ENCODE data around the gene KRT13.

The KRT13 gene

DNA sequence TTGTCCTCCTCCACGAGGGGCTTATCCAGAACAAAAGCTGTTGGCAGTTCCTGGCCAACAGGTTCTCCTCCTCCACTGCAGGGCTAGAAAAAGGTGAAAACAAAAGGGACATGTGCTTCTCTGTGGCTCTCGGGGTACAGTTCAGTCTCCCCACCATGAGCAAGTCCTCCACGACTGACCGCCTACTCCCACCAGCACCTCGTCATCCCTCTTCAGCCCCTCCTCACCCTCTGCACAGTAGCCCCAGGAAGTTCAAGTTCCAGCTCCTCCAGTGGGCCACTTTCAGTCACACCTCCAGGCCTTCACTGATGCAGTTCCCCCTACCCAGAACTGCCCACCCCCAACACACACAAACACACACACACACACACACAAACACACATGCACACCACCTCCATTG lies 47.0 kb upstream of the KRT13 start:
- no peak for DNase-seq (ENCODE audit: low read depth in 1 of 2, low spot score in 1 of 2)
- Histone ChIP-seq H3K27me3 (ENCODE audit: insufficient read depth, poor library complexity, severe bottlenecking) (no peaks in the 10 kb centered on the region), H3K4me3 (replicated peaks; ENCODE audit: insufficient read depth, low read length) (no peak overlapping the region), H3K27ac (replicated peaks) (no peak overlapping the region)
- TF ChIP-seq, protein P1, sequence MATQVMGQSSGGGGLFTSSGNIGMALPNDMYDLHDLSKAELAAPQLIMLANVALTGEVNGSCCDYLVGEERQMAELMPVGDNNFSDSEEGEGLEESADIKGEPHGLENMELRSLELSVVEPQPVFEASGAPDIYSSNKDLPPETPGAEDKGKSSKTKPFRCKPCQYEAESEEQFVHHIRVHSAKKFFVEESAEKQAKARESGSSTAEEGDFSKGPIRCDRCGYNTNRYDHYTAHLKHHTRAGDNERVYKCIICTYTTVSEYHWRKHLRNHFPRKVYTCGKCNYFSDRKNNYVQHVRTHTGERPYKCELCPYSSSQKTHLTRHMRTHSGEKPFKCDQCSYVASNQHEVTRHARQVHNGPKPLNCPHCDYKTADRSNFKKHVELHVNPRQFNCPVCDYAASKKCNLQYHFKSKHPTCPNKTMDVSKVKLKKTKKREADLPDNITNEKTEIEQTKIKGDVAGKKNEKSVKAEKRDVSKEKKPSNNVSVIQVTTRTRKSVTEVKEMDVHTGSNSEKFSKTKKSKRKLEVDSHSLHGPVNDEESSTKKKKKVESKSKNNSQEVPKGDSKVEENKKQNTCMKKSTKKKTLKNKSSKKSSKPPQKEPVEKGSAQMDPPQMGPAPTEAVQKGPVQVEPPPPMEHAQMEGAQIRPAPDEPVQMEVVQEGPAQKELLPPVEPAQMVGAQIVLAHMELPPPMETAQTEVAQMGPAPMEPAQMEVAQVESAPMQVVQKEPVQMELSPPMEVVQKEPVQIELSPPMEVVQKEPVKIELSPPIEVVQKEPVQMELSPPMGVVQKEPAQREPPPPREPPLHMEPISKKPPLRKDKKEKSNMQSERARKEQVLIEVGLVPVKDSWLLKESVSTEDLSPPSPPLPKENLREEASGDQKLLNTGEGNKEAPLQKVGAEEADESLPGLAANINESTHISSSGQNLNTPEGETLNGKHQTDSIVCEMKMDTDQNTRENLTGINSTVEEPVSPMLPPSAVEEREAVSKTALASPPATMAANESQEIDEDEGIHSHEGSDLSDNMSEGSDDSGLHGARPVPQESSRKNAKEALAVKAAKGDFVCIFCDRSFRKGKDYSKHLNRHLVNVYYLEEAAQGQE (IDR thresholded peaks at IDR 0.05; ENCODE audit: insufficient replicate concordance, low read depth): no peak
- TF ChIP-seq SPI1 (IDR thresholded peaks at IDR 0.05; ENCODE audit: borderline replicate concordance, low read depth) (no peak), GABPA (IDR thresholded peaks at IDR 0.05; ENCODE audit: low read depth) (no peak), POLR2AphosphoS5 (IDR thresholded peaks at IDR 0.05; ENCODE audit: low read depth) (no peak)
- TF ChIP-seq, protein P2, sequence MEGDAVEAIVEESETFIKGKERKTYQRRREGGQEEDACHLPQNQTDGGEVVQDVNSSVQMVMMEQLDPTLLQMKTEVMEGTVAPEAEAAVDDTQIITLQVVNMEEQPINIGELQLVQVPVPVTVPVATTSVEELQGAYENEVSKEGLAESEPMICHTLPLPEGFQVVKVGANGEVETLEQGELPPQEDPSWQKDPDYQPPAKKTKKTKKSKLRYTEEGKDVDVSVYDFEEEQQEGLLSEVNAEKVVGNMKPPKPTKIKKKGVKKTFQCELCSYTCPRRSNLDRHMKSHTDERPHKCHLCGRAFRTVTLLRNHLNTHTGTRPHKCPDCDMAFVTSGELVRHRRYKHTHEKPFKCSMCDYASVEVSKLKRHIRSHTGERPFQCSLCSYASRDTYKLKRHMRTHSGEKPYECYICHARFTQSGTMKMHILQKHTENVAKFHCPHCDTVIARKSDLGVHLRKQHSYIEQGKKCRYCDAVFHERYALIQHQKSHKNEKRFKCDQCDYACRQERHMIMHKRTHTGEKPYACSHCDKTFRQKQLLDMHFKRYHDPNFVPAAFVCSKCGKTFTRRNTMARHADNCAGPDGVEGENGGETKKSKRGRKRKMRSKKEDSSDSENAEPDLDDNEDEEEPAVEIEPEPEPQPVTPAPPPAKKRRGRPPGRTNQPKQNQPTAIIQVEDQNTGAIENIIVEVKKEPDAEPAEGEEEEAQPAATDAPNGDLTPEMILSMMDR (IDR thresholded peaks at IDR 0.05; ENCODE audit: insufficient read depth, low read length): no peak

- Histone ChIP-seq H3K27me3 (ENCODE audit: insufficient read depth, poor library complexity, severe bottlenecking) (no peaks in the 10 kb centered on the region), H3K27ac (replicated peaks) (no peak overlapping the region), H3K4me3 (replicated peaks; ENCODE audit: insufficient read depth, low read length) (no peak overlapping the region)
- no peak for DNase-seq (ENCODE audit: low read depth in 1 of 2, low spot score in 1 of 2)
- no peak for TF ChIP-seq SPI1 (IDR thresholded peaks at IDR 0.05; ENCODE audit: borderline replicate concordance, low read depth)
- no peak for TF ChIP-seq GABPA (IDR thresholded peaks at IDR 0.05; ENCODE audit: low read depth)
- TF ChIP-seq POLR2AphosphoS5 (IDR thresholded peaks at IDR 0.05; ENCODE audit: low read depth): no peak
- TF ChIP-seq, protein P1 (IDR thresholded peaks at IDR 0.05; ENCODE audit: insufficient replicate concordance, low read depth): no peak
- TF ChIP-seq, protein P2 (IDR thresholded peaks at IDR 0.05; ENCODE audit: insufficient read depth, low read length): no peak
These were observed 46.0 kb upstream of the KRT13 start for GRCh38 chr17:41551365-41551764.

DNA sequence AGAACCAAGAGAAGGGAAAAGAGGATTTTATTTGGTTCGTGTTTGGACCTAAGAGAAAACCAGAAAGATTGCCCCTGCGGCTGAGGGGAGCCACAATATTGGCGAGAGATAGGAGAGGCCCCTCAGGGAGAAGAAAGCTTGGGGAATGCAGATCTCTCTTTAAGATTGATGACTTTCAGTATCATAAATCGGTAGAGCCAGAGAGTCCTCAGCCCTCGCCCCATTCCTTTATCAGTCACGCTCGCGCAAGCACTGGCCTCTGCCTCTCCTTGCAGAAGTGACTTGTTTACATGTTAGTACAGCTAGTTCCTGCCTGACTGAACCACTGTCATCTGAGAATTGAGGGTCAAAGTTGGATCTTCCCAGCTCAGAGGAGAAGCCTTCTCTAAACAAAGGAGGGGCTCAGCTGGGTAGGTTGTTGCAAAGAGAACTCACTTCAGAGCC lies 44.2 kb upstream of the KRT13 start:
- Histone ChIP-seq H3K27me3 (ENCODE audit: insufficient read depth, poor library complexity, severe bottlenecking) (no peaks in the 10 kb centered on the region), H3K4me3 (replicated peaks; ENCODE audit: insufficient read depth, low read length) (no peak overlapping the region), H3K27ac (replicated peaks) (no peak overlapping the region)
- no peak for DNase-seq (ENCODE audit: low read depth in 1 of 2, low spot score in 1 of 2)
- TF ChIP-seq GABPA (IDR thresholded peaks at IDR 0.05; ENCODE audit: low read depth) (no peak), SPI1 (IDR thresholded peaks at IDR 0.05; ENCODE audit: borderline replicate concordance, low read depth) (no peak), POLR2AphosphoS5 (IDR thresholded peaks at IDR 0.05; ENCODE audit: low read depth) (no peak)
- TF ChIP-seq, protein P2 (IDR thresholded peaks at IDR 0.05; ENCODE audit: insufficient read depth, low read length): no peak
- TF ChIP-seq, protein P1 (IDR thresholded peaks at IDR 0.05; ENCODE audit: insufficient replicate concordance, low read depth): no peak
